Glomerular endothelial cell (primary cell): ENCODE measurements around the gene ME3. TPM values are rescaled to one million over a fixed set of nuclear protein-coding genes. Genes with fewer than 3 reads are reported as not detected.

Experiments
- DNase-seq: peaks from one replicate; pipeline ENCODE4 v3.0.0-alpha.2; 2011; ENCODE audit warnings: low read depth, low spot score; ENCODE audit errors: extremely low read depth
- total RNA-seq: library from RNA; depleted of rRNA; stranded (reverse); fragments of >200 nt; gene quantifications from 2 replicates; pipeline ENCODE4 v1.2.3, GENCODE V29; 2015

Gene ME3
- total RNA-seq, 1 donor from 2014 or later: 35.1 TPM

- DNase-seq: no peak
Measured at GRCh38 chr11:86693518-86693917, 21.1 kb upstream of the ME3 start.

GRCh38 chr11:86692746-86693145 is 20.3 kb upstream of the ME3 start:
- DNase-seq: no peak

DNA sequence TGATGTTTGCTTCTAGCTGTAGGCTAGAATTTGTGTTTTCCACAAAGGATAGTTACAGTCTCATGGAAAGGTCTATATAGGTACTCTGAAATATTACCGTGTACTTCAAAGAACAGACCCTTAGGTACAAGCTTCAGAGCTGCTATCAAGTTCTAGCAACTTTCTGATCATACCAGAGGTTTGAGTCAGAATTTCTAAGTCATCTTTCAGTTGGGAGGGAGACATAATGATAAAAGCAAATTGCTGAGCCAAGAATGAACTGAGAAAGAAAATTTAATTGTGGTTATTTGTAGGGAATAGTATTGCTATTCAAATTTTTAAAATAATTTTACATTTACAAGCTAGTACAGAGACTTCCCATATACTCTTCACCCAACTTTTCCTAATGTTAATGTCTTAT is 19.9 kb upstream of the ME3 start:
- DNase-seq: no peak

GRCh38 chr11:86688398-86689179 is 16.2 kb upstream of the ME3 start:
- DNase-seq: no peak

- no peak for DNase-seq
Measured at GRCh38 chr11:86687185-86687778, 14.9 kb upstream of the ME3 start.

GRCh38 chr11:86686531-86686930 is 14.1 kb upstream of the ME3 start:
- no peak for DNase-seq

- DNase-seq: no peak
Measured at GRCh38 chr11:86681483-86681756, 9.0 kb upstream of the ME3 start.

- no peak for DNase-seq
Measured at GRCh38 chr11:86680716-86681482, 8.5 kb upstream of the ME3 start.

DNA sequence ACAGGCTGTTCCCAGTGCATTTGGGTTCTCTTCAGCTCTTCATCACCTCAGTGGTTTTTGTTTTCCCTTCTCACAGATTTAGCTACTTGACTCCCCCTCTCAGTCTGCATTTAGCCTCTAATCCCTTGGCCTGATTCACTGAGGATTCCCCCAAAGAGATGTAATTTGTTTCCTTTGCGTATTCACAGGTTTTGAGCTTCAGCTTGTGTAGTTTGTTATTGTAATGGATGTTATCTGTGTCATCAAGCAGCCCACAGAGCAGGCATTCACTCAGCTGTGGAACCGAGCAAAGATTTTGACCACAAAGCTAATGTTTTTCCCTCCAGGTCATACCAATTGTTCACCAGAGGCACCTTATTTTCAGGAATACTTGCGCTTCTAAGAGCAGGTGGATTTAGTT is 6.4 kb upstream of the ME3 start:
- no peak for DNase-seq

- no peak for DNase-seq
Measured at GRCh38 chr11:86678296-86678695, 5.9 kb upstream of the ME3 start.

GRCh38 chr11:86676533-86677154 is 4.2 kb upstream of the ME3 start:
- DNase-seq: no peak

- no peak for DNase-seq
Measured at GRCh38 chr11:86676010-86676409, 3.6 kb upstream of the ME3 start.

DNA sequence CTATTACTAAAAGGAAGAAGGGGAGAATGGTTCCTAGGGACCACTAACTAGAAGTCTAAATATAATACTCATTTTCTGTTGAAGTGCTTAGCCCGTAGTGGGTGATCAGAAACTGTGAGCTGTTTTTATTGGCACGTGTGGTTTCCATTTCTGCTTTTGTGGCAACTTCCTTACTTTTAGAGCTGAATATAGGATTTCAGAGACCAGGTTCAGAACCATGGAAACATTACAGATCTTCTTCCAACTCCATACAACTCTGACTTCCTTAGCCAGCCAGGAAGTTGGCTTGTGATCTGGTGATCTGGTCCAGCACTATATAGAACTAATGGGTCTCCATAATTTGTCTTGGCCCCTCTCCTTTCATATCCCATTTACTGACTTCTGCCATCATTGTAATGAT is 2.6 kb upstream of the ME3 start:
- DNase-seq: no peak

GRCh38 chr11:86673872-86674750 is 1.7 kb upstream of the ME3 start:
- no peak for DNase-seq

- DNase-seq: no peak
Measured at GRCh38 chr11:86673055-86673843, 833 bp upstream of the ME3 start.

- DNase-seq: no peak
Measured at GRCh38 chr11:86671531-86672006, 847 bp downstream of the ME3 start.

GRCh38 chr11:86670911-86671310 is 1.5 kb downstream of the ME3 start:
- DNase-seq: no peak

- no peak for DNase-seq
Measured at GRCh38 chr11:86670181-86670580, 2.2 kb downstream of the ME3 start.

- no peak for DNase-seq
Measured at GRCh38 chr11:86669424-86669823, 3.0 kb downstream of the ME3 start.

DNA sequence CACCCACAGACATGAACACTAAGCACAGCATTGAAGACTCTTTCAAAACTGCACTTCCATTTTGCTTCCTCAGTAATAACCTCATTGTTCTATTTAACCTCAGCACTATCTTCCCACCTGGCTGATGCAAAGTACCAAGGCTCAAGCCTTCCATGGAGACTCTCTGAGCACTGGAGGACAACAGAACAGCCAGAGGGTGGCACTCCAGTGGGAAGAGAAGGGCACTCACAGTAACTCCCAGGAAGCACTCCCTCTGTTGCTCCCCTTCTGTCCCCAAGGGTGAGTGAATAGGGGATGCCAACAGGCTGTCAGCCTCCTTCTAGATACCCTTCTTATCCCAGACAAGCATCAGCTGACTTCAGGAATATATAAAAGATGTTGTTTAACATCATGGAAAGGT is 3.5 kb downstream of the ME3 start:
- no peak for DNase-seq
